Activated T-cell treated with anti-CD3 and anti-CD28 coated beads for 4 hours (primary cell): ENCODE data around the gene PEPD.

Experiments used
- DNase-seq: peaks from one replicate; pipeline ENCODE4 v3.0.0-alpha.2; 2020

The PEPD gene

DNA sequence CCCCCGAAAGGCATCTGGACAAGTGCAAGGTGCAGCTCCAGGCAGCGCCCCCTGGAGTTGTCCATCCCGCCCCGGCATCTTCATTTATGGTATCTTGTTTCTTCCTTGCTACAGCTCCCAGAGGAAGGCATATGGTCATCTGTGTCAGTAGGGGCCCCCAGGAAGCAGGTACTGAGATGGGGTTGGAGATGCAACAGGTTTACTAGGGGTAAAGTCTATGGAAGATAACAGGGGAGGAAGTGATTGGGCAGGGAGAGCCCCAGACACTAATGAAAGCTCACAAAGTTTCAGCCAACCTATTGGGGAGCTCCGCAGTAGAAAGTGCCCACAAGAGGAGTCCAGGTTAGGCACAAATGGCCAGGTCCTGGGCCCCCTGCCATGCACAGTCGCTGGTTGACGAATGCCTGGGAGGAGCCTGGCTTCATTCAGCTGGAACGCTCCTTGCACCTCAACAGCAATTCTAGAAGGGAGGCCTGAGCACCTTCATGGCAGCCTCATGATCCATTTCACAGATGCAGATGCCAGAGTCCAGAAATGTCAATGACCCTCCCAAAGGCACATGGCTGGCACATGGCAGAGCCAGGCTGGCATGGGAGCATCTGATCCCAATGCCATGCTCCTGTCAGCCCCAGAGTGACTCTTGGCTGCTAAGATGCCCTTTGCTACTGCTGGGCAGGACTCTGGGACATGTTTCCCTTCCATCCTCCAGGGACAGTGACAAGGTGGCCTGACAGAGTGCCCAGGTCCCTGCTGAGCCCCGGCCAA lies 23.8 kb upstream of the PEPD start:
- DNase-seq, result no peak

DNA sequence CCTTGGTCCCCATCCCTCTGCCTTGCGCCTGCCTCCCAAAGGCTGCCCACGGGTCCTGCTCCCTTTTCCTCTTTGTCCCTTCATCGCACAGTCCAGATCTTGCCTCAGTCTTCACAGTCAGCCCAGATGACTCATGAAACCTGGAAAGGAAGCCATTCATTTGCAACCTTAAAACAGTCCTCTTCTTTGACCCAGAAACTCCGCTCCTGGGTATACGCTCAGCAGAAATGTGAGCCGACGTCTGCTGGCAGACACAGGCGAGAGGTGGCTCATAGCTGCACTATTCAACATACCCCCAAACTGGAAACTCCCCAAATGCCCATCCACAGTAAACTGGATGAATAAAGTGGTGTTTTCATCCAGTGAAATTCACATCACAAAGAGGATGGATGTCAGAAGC lies 13.6 kb upstream of the PEPD start:
- DNase-seq, result no peak

DNA sequence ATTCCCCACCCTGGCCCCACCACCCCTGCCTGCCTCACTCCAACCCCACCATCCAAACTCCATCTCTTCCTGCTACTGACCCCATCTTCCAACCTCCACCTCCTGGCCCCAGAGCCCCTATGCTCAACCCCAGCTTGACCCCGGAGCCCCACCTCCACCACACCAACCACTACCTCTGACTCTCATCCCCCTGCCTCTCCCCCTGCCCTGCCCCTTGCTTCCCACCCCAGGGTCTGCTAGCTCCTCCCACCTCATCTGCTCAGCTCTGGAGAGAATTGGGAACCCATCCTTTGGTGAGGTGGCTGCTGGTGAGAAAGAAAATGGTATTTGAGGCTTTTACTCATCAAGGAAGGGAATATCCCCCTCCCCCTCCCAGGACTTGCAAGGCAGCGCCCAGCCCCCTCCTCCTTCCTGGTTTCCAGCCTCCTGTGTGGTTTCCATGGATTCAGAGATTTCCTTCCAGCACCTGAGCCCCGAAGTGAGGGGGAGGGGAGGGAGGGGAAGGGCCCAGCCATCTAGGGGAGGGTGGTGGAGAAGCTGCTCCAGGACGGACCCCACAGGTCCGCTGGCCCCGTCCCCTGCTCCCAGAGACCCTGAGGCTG lies 11.4 kb upstream of the PEPD start:
- DNase-seq, result no peak

DNA sequence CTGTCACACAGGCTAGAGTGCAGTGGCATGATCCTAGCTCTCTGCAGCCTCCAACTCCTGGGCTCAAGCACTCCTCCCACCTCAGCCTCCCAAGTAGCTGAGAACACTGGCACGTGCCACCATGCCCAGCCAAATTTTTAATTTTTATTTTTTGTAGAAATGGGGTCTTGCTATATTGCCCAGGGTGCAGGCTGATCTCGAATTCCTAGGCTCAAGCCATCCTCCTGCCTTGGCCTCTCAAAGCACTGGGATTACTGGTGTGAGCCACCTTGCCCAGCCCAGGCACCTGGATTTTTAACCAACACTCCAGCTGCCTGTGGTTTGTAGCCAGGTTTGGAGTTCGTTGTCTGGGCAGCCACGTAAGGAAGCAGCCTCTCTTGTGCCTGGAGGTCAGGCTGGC lies 9.3 kb upstream of the PEPD start:
- DNase-seq, result no peak

DNA sequence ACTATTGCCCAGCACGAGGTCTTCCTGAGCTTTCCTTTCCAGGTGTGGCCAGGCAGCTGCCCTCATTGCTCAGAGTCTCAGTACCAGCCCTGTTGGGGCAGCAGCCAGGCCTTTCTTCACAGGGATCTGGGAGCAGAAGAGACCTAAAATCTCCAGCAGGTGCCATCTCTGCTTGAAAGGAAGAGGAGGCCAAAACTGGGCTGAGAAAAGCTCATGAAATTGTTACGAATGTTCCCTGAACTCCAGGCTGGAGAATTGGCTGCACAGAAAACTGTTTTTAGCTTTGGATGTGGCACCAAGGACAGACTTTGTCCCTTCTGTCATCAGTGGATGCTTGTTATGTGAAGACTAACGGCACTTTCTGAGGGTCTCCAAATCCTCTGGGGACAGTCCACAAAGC lies 8.7 kb upstream of the PEPD start:
- DNase-seq, result no peak

DNA sequence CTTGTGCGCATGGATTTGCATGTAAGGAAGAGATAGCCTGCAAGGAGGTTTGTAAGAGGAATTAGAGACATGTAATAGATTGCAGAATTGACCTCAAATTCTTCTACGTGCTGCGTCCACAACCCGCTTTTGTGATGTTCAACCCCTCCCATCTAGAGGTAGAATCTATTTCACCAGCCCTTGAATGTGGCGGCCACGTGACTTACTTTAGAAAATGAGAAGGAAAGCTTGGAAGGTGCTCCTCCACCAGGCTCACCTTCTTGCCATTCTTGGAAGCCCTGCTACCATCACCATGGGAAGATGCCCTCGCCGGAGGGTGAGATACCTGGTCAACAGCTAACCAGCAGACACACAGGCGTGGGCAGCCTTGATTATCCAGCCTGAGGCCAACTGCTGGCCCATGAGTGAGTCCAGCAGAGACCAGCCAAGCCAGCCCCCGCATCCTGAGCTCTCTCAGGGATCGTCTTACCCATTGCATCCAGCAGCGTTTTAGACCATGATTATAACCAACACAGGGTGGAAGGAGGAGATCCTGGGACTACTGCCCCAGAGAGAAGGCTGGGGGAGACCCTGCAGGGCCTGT lies 7.6 kb upstream of the PEPD start:
- no peak for DNase-seq

DNA sequence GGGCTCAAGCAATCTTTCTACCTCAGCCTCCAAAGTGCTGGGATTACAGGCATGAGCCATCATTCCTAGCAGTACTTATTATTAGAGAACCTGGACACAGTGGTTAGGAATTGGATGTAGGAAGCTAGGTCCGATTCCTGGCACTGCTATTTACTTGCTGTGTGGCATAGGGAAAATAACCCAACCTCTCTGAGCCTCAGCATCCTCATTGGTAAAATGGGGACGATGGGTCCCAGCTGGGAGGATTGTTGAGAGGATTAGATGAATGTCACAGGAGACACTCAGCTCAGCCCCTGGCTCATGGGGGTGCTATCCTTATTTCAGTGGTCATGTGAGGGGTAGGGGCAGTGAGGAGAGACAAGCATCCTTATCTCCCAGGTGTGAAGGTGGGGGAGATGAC lies 6.8 kb upstream of the PEPD start:
- DNase-seq, result no peak

DNA sequence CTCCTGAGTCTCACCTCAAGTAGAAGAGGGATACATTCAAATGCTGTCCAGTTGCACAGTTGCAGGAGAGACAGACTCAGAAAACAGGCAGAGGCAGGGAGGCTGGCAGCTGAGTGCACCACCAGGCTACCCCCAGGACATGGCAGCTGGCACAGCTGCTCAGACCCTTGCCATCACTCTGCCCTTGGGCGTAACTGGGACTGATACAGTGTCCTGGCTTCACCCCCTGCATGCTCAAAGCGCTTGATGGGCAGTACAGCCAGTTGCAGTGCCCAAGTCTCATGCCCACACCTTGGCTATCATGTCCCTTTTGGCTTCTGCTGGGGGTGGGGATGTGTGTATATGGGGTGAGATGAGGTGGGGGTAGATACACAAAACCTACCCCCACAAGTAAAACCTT lies 5.5 kb upstream of the PEPD start:
- DNase-seq, result no peak

DNA sequence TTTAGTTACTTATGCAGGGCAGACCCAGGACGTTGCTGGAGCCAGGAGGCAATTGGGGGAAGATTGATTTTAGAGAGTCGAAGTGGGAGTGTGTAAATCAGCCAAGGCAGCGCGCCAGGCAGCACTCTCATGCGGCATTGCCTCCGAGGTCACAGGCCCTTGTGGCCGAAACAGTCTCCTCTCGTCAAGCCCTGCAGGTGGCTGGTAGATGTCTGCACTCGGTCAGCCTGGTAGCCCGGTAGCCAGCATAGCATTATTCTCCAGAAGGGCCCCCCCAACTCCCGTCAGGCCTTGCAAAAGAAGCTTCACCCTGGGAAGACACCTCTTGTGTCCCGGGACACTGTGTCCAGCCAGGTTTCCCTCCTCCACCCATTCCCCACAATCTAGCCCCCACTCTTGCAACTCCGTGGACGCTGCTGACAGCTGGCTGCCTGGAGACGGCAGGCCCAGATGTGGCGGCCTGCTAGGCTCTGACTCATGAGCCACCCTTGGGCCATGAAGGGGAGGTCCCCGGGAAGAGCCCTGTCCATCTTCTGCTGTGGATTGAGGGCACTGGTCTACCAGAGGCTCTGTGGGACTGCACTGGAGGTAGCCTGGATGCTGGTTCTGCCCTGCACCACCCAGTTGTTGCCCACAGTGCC lies 2.6 kb upstream of the PEPD start:
- no peak for DNase-seq

DNA sequence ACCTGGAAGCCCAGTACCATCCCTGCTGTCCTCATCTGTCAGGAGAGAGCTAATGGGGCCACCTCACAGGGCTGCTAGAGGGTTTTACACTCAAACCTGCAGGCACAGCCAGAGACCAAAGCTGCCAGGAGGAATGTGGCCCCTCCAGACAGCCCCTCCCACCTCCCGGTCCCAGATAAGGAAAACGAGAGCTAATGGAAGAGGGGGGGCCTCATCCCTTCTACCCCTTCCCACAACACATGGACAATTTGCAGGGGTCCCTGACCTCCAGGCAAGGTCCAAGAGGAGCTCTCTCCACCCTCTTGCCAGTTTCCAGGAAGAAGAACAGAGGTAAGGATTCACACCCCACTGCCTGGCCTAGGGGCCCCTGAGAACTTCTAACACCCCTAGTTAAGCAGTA lies 1.6 kb upstream of the PEPD start:
- DNase-seq, result no peak

DNA sequence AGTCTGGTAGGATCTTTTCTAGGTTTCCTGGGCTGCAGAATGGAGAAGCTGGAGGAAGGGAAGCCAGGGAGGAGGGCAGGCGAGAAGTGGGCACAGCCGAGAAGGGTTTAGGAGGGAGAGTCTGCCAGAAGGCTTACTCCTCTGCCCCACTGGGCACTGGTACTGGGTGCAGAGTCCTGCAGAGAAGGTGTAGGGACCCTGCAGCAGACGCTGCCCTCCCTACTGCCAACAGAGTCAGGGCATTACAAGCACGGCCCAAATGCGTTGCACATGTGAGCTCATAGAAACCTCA lies 726 bp upstream of the PEPD start:
- no peak for DNase-seq

DNA sequence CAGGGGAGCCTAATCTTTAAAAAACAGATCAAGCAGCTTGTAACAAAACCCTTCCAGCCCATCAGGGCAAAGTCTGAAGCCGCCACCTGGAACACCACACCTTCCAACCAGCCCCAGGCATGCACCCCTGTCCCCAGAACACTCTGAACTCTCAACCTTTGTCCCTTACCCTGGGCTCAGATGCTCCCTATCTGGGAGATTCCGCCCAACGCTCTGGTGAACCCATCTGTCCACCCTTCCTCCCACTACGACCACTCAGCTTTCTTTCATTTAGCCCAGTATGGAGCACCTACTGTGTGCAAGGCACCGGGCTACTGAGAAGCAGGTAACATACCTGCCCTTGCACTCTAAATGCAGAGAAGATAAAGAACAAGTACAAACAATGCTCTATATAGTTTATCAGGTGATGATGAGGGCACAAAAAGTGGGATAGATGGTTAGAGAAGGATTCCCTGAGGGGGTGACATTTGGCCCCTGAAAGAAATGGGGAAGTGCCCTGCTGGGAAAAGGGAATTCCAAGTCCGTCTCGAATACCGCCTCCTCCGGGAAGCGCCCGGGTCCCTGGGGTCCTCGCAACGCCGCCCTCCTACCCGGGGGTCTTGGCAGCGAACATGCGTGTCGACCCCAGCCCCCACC lies 629 bp downstream of the PEPD start:
- DNase-seq, result no peak

DNA sequence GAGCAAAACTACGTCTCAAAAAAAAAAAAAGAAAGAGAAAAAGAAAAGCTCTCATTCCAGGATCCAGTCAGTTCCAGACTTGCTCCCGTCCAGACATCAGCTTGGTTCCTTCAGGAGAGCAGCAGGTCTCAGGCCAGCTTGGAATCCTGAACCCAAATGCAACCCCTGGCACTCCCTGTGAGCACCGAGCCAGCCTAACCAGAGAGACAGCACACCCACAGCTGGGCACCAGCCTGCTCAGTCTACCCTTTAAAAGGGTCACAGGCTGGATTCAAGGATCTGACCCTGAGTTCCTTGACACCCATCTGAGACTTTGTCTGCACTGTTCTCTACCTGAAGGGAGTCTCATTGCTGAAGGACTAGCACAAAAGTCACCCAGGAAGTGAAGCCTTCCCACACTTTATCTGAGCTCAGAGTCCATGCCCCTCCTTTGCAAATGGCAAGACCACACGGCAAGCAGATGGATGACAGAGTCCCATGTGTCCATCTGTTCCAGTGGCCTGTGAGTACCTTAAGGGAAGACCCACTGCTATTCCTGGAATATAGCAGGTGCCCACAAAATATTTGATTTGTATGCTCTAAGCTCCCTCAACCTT lies 1.4 kb downstream of the PEPD start:
- DNase-seq, result no peak

DNA sequence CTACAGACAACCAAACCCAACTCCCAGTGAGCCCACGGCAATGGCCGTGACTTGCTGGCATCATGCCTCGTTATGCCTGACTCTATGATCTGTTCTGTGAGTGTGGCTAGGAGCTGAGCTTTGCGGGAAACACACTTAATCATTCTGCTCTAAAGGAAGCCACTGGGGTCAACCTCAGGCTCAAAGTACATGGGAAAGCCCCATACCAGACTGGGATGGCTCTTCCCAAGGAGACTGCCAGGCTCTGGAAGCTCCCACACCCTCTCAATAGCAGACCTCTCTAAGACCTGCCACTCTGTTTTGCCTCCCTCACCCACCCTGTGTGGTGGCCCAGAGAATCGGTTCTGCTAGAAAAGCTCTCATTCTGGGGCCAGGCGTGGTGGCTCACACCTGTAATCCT lies 2.2 kb downstream of the PEPD start:
- DNase-seq, result no peak

DNA sequence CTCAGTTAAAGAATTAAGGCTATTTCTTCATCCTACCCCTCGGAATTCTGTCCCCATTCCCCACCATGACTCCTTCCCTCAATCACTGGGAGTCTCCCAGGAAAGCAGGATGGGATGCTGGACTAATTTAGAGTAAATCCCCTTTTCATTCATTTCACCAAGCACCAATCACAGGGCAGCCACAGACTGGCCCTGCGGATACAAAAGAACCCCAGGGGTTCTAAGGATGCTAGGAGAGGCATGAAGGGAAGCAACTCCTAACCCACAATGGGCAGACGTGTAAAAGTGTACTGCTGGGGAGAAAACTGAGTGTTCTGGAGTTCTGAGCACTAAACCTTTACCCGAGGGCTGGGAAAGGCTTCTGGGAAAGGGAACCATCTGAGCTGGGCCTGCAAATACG lies 3.0 kb downstream of the PEPD start:
- DNase-seq, result no peak

DNA sequence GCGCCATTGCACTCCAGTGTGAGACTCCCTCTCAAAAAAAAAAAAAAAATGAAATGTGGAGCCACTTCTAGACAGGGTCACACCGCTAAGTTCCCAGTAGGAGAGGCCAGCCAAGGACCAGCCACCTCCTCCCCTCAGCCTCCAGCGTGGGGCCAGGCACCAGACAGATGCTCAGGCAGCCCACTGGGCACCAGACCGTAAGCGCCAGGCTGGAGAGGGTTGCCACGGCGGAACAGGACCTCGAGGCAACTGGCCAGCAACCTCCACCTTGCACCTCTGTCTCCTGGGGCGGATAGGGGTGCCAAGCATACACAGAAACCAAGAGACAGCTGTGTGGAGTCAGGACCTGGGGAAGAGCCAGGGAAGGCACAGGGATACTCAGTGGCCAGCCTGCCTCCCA lies 3.7 kb downstream of the PEPD start:
- no peak for DNase-seq

DNA sequence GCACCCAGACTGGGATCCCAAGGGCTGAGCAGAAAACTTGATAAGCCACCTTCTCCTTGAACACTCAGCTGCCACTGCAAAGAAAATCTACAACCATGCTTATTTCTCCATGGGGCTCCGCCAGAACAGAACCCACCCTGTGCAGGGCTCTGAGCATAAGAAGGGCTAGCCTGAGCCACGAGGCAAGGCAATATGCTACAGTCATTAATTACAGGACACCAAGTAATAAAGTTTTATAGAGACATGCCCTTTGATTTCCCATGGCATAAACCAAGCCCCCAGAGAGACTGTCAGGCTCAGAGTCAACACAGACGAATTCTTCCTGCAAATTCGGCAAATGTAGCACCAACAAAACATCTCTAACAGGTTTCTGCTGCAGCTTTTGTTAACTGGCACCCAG lies 5.7 kb downstream of the PEPD start:
- DNase-seq, result no peak

DNA sequence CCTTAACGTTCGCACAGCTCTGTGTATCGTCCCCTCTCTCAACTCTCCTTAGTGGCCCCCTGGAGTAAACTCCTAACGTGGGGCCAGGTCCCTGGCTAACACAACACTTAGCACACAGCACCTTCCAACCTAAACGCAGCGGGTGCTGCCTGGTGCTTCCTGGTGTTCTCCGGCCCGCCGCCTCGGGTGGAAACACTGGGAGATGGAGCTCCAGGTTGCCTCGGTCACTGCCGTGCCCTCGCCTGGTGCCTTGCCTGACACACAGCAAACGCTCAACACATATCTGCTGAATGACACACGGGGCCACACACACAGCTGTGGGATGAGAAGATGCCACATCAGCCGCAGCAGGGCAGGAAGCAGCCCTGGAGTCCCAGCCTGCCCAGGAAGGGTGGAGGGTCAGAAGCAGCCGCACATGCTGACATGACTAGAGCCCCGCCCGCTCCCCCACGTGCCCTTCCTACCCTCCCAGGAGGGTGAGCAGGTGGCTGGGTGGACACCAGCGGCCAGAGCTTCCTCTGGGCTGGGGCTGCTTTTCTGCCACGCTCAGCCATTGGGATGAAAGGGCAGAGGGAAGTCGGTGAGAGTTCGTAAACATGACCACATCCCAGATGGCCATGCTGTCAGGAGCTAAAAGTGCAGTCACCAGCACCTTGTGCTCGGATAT lies 6.6 kb downstream of the PEPD start:
- no peak for DNase-seq

DNA sequence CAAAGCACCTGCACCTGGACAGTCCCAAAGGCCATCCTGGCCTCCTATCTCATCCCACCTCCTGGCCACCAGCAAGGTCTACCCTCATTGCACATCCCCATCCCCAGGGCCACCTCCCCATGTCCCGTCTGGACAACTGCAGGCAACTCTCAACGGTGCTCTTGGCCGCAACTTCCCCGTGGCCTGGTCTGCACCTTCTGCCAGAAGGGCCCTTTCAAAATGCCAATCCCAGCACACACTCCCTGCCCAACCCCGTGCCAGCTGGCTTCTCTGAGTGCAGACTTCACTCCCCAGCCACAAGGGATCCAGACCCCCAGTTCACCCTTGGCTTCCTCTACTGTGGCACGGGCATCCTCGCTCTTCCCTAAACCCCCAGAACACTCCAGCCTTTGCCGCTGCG lies 8.2 kb downstream of the PEPD start:
- no peak for DNase-seq

DNA sequence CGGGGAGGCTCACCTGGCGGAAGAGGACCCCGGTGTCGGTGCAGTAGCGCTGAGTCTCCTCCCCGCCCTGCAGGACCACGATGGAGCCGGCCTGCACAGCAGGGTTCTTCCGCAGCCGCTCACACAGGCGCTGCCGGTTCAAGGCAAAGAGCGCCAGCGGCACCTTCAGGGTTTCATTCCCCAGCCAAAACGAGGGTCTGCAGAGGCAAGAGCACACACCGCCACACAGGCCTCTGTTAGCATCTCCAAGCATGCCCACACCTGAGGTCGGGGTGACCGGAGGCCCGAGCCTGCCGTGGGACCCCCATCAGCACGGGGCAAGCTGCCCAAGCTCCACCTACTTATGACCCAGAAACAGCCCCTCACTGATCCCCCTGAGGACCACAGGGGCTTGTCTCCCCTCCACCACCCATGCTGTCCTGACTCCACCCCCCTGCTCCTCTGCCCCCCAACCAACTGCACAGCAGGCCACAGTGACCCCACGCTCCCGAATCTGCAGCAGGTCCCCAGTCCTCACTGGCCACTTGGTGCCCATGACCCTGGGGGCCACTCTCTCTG lies 8.9 kb downstream of the PEPD start:
- DNase-seq, result no peak

DNA sequence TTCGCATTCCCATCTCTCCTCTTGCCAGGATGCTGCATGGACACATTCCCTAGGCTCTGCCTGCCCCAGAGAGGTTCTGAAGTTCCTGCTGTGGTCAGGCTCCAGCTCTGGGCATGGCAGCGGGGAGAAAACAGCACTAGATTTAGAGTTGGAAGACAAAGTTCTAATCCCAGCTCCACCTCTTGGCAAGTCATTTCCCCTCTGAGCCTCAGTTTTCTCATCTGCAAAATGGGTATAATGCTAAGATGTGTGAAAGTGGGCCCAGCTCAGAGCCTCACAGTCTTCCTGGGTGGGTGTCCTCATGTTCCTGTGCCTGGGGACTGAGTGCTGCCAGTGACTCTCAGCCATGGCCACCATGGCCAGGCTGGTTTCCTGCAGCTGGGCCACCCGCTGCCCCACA lies 9.6 kb downstream of the PEPD start:
- DNase-seq, result no peak

DNA sequence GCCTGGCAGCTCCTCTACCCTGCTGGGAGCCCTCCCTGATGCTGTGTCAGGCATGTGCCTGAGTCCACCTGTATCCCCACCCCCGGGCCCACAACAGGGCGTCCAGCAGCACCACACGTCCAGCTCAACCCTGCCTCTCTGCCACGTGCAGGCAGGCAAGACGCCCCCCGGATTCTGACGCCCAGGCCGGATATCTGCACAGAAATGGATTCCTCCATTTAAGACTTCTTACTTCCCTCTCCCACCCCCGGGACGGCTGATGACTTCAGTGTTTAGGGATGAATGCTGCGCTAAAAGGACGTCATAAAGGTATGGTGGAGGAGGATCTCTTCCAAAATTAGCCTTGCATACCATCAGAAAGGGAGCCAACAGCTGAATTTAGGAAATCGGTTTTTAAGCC lies 10.2 kb downstream of the PEPD start:
- no peak for DNase-seq
